Type B pancreatic cell (in vitro differentiated cells): ENCODE results near the gene SQSTM1. TPM values are rescaled to one million over a fixed set of nuclear protein-coding genes. Genes with fewer than 3 reads are reported as not detected.

Source experiments
- DNase-seq: peaks from one replicate; pipeline ENCODE4 v3.0.0; 2021; ENCODE audit warnings: mixed read lengths; ENCODE audit not compliant: unreplicated experiment; ENCODE audit errors: extremely low spot score
- H3K27ac Mint-ChIP-seq: 2 replicates; pipeline ENCODE4 v1.8.0; 2021; ENCODE audit warnings: mild to moderate bottlenecking, mixed read lengths
- H3K27me3 Mint-ChIP-seq: 2 replicates; pipeline ENCODE4 v1.8.0; 2021; ENCODE audit warnings: mixed read lengths
- H3K36me3 Mint-ChIP-seq: 2 replicates; pipeline ENCODE4 v1.8.0; 2021; ENCODE audit warnings: mixed read lengths
- H3K4me1 Mint-ChIP-seq: one replicate; pipeline ENCODE4 v1.8.0; 2021; ENCODE audit warnings: mixed read lengths; ENCODE audit not compliant: unreplicated experiment
- H3K4me3 Mint-ChIP-seq: 2 replicates; pipeline ENCODE4 v1.8.0; 2021; ENCODE audit warnings: mild to moderate bottlenecking, mixed read lengths
- H3K9me3 Mint-ChIP-seq: 2 replicates; pipeline ENCODE4 v1.8.0; 2021; ENCODE audit warnings: mixed read lengths
- total RNA-seq: library from RNA; stranded (reverse); gene quantifications from 2 replicates; pipeline ENCODE4 v1.2.1, GENCODE V29; 2021; ENCODE audit warnings: low replicate concordance
- TF ChIP-seq, protein P1 (sequence below): fragments of 200-600 bp; sonication (generic); conservative IDR thresholded peaks from 2 replicates; pipeline ENCODE4 v1.5.0; 2021; ENCODE audit warnings: antibody characterized with exemption, mild to moderate bottlenecking

SQSTM1 gene
- total RNA-seq, 1 donor from 2014 or later: 133 TPM

DNA sequence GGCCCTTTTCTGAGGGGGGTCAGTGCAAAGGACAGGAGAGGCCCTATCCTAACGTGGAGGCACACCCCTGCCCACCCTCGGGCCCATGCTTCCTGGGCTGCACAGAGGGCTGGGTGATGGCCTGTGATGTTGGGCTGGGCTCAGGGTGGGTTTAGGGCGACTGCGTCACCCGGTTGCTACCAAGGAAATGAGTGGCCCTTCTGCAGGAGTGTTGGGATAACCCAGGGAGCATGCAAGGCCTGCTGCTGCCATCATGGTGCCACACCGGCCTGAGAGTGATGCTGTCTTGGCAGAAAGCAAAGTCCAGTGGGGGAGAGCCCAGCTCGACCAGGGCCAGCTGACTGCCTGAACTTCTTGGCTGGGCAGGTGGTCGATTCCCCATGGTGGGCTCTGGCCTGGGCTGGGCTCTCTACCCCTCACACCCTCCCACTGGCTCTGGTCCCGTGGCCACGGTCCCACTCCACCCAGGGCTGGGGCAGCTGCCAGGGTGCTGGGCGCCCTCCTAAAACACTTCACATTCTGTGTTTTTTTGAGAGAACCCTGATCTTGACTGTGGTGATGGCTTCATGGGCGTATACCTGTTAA, 59.5 kb downstream of the SQSTM1 start:
- no peak for DNase-seq
- TF ChIP-seq, protein P1, sequence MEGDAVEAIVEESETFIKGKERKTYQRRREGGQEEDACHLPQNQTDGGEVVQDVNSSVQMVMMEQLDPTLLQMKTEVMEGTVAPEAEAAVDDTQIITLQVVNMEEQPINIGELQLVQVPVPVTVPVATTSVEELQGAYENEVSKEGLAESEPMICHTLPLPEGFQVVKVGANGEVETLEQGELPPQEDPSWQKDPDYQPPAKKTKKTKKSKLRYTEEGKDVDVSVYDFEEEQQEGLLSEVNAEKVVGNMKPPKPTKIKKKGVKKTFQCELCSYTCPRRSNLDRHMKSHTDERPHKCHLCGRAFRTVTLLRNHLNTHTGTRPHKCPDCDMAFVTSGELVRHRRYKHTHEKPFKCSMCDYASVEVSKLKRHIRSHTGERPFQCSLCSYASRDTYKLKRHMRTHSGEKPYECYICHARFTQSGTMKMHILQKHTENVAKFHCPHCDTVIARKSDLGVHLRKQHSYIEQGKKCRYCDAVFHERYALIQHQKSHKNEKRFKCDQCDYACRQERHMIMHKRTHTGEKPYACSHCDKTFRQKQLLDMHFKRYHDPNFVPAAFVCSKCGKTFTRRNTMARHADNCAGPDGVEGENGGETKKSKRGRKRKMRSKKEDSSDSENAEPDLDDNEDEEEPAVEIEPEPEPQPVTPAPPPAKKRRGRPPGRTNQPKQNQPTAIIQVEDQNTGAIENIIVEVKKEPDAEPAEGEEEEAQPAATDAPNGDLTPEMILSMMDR: no peak
- Mint-ChIP-seq H3K9me3 (peaks cover 8% of the 10 kb centered on the region), H3K36me3 (peaks cover 41% of the 10 kb centered on the region), H3K27ac (no peak overlapping the region), H3K4me3 (no peak overlapping the region), H3K27me3 (no peaks in the 10 kb centered on the region), H3K4me1 (no peaks in the 10 kb centered on the region)

DNA sequence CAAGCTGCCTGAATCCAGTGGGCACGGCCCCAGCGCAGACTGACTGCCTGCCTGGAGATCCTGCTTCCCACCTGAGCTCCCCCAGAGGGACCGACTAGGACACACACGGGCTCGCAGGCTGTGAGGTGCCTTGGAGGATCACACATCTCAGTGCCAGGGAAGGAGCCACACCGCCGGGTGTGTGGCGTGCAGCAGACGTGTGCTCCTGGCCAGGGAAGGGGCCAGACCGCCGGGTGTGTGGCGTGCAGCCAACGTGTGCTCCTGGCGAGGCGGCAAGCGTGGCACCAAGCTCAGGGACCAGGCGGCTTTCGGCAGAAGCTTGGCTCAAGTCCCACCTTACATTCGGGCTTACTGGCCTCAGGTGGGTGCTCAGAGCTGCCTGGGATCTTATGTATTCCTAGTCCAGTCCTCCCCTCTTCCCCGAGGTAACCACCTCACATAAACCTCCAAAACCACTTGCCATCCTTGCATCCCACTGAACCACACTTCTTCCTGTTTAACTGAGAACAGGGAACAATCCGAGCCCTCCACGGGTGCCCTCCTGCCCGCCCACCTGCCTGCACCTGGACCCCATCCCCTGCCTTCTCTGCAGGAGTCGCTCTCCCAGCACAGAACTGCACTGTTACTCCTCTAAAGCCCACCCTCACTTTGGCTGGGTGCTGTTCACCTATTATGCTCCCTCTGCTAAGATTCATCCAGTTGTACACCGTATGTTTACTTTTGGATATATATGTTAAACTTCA, 60.3 kb downstream of the SQSTM1 start:
- Mint-ChIP-seq H3K36me3 (peaks cover 43% of the 10 kb centered on the region), H3K27me3 (no peaks in the 10 kb centered on the region), H3K4me1 (no peaks in the 10 kb centered on the region), H3K27ac (no peak overlapping the region), H3K4me3 (no peak overlapping the region), H3K9me3 (peaks cover 12% of the 10 kb centered on the region)
- TF ChIP-seq, protein P1: no peak
- no peak for DNase-seq

DNA sequence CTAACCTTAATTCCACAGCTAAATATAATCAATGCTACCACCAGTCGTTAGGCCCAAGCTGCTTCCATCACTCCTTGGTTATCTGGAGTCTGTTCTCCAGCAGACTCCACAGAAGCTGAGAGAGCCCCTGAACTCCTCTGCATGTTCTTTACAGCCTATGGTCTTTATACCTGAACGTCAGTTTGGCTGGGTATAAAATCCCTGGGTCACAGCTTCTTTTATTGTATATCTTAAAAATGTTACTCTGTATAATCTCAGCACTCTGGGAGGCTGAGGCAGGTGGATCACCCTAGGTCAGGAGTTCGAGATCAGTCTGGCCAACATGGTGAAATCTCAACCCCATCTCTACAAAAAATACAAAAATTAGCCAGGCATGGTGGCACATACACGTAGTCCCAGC, 61.6 kb downstream of the SQSTM1 start:
- no peaks in the 10 kb centered on the region for H3K27me3 Mint-ChIP-seq

DNA sequence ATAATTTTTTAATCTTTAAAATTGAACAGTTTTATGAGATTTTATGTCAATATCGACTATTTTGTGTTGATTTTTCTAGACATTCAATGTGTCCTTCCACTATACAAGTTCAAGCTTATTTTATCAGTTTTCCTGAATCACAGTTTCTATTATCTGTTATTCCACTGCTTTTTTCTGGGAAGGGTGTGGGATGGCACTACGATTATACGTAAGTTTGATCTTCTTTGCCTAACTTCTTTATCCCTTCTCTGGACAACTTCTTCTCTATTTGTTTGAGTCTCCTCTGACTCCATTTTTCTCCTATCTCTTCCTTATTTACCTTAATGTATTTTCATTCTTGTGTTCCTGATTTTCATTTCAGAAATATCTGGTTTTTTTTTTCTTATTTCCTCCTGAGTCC, 62.5 kb downstream of the SQSTM1 start:
- Mint-ChIP-seq H3K27ac (no peak overlapping the region), H3K4me1 (no peaks in the 10 kb centered on the region), H3K9me3 (peaks cover 13% of the 10 kb centered on the region), H3K36me3 (peaks cover 52% of the 10 kb centered on the region), H3K27me3 (no peaks in the 10 kb centered on the region), H3K4me3 (no peak overlapping the region)
- TF ChIP-seq, protein P1: no peak
- no peak for DNase-seq

More for the DNA sequence above, 61.6 kb downstream of the SQSTM1 start:
- TF ChIP-seq, protein P1: no peak
- no peak for DNase-seq
- Mint-ChIP-seq H3K4me3 (no peak overlapping the region), H3K36me3 (peaks cover 55% of the 10 kb centered on the region), H3K4me1 (no peaks in the 10 kb centered on the region), H3K9me3 (peaks cover 13% of the 10 kb centered on the region), H3K27ac (no peak overlapping the region)

DNA sequence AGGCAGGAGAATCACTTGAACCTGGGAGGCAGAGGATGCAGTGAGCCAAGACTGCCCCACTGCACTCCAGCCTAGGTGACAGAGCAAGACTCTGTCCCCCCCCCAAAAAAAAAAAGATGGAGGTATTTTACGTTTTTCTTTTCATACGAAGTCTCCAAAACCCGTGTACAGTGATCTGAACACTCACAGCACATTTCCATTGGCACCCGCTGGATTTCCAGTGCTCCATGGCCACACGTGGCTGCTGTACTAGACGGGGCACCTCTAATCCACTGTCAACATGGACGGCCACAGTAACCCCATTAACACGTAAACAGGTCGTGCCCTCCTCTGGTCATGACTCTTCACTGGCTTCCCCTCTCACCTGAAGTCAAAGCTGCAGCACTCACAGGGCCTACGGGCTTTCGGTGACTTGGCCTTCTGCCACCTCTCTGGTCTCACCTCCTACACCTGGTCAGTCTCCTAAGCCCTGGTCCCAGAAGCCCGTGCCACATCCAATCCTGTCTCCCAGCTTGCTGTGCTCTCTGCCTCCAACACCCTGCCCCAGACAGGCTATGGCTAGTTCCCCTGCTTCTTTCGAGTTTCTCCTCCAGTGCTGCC, 64.9 kb downstream of the SQSTM1 start:
- Mint-ChIP-seq H3K36me3 (peaks cover 52% of the 10 kb centered on the region), H3K4me3 (no peak overlapping the region), H3K9me3 (peaks cover 13% of the 10 kb centered on the region), H3K27ac (no peak overlapping the region), H3K27me3 (no peaks in the 10 kb centered on the region), H3K4me1 (no peaks in the 10 kb centered on the region)
- DNase-seq: no peak
- TF ChIP-seq, protein P1: no peak
